NCI-H1092 treated with DMSO at 0.1 percent for 48 hours (cell line): ENCODE data around the gene MYO7A.

ENCODE experiments used
- DNase-seq: peaks from one replicate; lab custom pipeline; 2025; lab: John Stamatoyannopoulos, UW

MYO7A gene

DNA sequence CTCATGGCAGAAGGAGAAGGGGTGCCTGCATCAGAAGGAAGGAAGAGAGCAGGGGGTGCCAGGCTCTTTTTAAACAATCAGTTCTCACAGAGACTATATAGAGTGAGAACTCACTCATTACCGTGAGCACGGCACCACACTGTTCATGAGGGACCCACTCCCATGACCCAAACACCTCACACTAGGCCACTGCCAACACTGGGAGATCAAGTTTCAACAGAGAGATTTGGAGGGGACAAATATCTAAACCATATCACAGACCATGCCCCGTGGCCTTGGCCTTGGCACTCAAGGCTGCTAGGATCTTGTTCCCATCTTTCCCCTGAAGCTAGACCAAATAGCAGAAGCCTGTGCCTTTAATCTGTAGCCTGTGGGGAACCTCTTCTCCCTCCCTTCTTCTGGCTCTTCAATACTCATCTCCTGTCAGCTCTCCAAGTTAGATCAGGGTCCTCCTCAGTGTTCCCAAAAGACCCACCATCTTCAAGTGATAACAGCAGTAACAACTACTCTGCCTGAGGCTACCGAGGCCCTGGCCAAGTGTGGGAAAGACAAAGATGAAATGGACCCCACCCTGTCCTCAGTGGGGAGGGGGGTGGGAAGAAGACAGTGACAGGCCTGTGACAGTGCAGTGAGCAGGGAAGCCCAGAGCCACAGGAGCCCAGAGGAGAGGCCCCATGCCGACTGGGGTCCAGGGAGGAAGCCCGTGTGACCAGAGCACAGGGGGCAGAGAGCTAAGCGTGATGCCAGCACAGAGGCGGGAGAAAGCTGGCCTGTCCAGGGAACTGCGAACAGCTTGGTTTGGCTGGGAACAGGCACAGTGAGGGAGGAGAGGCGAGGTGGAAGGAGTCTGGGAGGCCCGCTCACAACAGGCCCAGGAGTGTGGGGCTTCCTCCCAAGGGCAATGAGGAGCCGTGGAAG, 72.6 kb downstream of the MYO7A start:
- DNase-seq = no peak

DNA sequence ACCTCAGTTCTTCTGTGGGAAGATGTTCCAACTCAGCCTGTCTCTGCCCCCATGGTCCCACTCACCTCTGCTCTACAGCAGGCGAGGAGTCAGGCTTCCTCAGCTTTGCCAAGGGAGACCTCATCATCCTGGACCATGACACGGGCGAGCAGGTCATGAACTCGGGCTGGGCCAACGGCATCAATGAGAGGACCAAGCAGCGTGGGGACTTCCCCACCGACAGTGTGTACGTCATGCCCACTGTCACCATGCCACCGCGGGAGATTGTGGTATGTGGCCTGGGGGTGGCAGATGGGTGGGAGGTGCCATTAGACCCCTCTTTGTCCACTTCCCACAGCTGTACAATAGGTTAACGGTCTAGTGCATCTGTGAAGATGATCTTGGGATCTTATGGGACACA, 73.3 kb downstream of the MYO7A start:
- DNase-seq = no peak

DNA sequence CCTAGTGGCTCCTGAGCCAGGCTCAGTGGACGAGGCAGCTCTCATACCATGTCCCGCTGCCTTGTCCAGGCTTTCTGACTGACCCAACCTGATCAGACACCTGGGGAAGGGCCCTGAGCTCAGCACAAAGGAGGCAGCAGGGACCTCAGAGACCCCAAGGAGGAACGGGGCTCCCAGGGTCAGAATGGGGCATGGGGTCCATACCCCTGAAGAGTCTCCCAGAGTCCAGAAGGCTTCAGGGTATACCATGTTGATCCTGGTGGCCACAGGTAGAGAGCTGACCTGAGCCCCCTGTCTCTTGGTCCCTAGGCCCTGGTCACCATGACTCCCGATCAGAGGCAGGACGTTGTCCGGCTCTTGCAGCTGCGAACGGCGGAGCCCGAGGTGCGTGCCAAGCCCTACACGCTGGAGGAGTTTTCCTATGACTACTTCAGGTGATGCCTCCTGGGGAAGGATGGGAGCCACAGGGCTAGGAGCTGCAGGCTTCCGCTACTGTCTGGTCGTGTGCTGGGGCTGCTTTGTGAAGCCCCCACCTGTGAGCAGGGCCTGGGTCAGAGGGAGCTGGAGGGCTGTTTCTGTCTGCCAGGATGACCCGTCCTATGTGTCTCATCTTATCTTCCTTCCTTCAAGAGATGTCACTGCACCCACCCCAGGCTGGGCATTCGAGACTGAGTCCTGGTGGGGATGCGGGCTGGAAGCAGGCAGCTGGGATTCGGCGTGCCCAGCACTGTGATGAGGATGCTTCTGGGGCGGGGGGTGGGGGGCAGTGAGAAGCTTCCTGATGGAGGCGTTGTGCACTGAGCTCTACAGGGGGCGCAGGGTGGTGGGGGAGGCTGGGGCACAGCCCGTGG, 74.2 kb downstream of the MYO7A start:
- DNase-seq = no peak

DNA sequence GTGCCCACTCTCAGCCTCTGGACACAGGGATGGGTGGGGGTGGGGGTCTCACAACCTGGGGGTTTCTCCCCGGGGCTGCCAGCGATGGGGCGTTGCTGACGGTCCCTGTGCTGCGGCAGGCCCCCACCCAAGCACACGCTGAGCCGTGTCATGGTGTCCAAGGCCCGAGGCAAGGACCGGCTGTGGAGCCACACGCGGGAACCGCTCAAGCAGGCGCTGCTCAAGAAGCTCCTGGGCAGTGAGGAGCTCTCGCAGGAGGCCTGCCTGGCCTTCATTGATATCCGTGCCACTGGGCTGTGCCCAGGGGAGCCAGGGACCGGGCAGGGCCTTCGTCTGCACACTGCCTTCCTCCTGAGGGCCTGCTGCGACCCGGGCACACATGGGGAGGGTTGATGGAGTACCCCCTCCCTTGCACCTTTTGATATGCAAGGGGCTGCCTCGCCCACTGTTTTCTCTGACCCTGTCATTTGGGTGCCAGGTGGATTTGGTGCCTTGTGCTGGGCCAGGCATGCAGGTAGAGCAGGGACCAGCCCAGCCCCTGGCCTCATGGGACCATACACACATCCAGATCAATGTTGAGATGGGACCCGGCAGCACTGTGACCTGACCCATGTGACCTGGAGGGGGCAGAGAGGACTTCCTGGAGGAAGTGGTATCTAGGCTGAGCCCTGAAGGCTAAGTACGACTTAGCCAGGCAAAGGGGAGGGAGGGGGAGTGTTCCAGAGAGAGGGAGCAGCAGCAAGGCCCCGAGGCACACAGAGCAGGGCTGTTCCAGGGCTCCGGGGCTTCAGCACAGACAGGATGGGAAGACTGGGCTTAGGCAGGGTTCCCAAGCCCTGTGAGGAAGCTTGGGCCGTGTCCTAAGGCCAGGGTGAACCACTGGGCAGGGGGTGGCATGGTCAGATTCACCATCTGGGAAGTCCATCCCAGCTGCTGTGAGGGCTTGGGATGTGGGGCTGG, 75.2 kb downstream of the MYO7A start:
- DNase-seq = no peak

DNA sequence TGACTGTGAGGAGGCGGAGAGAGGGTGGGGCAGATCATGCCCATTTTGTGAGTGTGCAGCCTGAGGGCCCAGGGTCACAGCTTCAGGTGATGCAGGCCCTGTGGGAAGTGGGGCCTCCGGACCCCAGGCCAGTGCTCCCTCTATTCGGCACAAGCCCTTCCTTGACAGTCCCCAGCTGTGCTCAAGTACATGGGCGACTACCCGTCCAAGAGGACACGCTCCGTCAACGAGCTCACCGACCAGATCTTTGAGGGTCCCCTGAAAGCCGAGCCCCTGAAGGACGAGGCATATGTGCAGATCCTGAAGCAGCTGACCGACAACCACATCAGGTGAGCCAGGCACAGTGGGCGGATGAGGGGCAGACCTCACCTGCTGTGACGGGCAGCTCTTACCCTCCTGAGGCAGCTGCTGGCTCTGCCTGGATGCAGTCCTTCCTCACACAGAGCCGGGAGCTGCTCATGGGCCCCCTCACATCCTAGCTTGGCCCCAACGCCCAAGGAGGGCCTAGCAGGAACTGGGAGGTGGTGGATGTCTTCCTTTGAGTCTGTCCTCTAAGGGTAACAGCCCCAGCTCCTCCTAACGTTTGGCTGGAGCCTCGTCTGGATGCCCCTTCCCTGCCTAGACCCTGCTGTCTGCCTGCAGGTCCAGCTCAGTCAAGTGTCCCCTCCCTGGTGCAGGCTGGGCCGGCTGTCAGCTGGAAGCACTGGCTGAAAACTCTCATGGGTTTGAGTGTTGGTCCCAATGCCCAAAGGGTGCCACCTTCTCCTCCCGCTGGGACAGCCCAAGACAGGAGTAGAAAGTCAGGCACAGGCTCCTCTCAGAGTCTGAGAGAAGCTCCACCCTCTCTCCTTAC, 76.1 kb downstream of the MYO7A start:
- no peak for DNase-seq

DNA sequence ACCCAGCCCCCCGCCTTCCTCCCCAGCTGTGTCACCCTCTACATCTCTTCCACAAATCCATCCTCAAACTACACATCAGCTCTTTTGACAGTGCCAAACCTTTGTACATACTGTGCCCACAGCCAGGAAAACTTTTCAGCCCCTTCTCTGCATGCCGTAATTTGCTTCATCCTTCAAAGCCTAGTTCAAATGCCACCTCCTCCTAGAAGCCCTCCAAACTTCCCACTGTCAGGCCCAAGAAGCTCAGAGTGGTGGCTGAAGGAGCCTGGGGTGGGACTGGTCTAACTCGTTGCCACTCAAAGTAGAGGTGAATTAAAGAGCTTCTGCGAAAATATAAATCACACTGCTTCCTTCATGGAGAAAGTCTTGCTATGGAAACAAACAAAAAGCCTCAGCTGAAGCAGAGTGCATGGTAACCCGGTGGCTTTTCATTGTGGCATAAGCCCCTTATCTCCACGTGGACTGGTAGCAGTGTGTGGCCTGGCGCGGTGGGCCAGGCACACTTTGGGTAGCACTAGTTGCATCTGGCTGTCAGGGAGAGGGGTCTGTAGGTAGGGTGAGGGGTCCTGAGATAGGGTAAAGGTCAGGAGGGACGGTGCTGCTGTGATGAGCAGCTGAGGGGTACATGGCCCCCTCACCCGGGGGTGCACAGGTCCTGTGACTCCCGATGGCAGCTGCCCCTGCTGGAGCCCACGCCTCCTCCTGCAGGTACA, 76.9 kb downstream of the MYO7A start:
- no peak for DNase-seq

DNA sequence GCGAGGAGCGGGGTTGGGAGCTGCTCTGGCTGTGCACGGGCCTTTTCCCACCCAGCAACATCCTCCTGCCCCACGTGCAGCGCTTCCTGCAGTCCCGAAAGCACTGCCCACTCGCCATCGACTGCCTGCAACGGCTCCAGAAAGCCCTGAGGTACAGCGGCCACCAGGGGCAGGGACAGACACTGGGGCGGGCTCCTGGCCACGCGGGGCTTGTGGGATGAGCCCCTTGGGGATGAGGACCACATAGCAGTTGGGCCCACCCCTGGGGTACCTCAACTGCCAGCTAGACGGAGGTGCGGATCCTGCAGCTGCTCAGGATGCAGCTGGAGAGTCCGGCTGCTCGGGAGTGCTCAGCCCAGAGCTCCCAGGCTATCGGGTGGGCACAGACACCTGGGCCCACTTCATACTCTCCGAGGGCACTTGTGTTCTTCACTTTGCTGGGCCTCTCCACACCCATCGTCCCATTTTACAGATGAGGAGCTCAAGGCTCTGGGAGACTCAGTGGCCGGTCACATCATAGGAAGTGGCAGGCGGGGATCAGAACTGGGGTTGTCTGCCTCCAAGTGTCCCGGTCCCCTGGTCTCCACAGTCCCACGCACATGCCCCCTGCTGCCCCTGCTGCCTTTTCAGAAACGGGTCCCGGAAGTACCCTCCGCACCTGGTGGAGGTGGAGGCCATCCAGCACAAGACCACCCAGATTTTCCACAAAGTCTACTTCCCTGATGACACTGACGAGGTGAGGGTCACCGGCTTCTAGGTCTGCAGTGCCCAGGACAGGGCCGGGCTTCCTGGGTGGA, 77.6 kb downstream of the MYO7A start:
- DNase-seq = no peak

DNA sequence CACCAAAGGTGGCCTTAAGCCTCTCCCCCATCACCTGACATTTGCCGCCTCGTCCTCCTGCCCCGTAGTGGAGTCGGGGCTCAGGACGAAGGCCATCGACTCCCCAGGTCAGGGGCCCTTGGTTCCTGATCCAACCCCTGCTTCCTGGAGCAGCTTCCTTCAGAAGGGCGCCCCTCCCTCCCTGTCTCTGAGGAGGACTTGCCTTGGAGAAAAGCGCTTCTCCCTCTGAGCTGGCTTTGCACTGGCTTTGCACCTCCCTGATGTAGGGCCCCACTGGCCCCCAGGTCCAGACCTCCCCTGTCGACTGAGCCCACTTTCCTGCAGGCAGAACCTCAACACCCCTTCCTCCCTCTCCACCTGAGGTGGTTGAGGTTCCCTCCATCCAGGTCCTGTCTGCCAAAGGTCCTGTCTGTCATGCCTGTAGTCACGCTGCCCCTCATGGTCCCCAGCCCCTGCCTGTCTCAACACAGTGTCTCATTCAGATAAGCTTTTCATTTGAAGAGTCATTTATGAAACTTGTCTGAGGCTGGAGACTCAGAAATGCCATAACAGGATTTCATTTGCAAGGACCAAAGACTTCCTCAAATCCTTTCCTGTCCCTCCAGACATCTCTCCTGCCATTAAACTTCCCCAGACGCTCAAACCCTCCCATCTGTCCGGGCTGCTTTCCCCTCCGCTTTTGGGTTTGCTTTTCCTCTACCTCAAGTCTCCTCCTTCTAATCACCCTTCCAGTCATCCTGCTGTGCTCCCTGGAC, 78.4 kb downstream of the MYO7A start:
- no peak for DNase-seq

DNA sequence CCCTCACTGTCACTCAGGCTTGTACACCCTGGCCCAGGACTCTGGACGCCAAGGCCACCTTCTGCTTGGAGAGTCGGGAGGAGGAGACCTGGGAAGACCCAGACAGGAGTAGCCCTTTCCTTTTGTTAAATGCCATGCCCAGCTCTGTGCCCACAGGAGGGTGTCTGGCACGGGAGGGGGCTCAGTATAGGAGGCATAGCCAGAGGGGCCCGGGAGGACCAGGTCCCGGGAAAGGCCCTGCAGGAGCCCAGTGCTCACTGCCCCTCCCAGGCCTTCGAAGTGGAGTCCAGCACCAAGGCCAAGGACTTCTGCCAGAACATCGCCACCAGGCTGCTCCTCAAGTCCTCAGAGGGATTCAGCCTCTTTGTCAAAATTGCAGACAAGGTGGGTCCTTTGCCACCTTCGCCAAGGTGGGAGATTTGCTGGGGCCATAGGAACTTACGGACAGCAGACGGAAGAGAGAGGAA, 79.0 kb downstream of the MYO7A start:
- no peak for DNase-seq

DNA sequence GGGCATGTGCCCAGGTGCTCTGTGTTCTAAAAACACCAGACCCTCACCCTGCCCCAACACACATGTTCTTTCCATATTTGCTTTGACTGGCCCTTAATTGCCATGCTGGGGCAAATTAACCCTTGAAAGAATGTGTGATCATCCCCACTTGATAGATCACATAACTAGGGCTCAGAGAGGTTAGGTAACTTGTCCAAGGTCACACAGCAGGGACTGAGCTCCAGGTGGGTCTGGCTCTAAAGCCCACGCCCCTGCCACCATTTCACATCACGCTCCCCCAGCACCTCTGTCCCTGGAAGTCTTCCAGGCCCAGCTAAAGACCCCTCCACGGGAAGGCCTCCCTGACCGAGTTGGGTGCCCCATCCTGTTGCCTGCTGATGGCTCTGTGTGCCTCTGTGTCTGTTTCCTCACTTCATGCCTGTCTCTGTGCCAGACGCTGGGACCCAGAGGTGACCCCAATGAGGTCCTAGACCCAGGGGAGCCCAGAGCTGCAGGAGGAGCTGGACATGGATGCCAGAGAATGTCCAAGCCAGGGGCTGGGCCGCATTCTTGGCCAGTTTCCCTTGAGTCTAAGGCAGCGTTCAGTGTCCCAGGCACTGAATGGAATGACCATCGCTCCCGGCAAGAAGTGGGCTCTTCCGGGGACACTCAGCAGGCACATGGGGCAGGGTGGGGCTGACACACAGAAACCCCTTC, 79.7 kb downstream of the MYO7A start:
- DNase-seq = no peak

DNA sequence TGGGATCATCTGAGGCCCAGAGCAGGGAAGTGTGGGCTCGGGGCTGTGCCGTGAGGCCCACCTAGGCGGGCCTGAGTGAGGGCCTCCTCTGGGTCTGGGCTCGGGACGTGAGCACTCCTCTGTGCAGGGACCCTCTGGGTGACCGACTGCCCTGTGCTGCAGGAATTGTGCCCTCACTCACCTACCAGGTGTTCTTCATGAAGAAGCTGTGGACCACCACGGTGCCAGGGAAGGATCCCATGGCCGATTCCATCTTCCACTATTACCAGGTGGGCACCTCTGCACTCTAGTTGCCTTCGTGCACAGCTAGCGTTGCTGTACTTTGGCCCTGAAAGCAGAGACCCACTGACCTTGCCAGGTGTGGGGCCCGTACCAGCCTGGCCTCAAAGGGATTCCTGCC, 80.5 kb downstream of the MYO7A start:
- DNase-seq = no peak

DNA sequence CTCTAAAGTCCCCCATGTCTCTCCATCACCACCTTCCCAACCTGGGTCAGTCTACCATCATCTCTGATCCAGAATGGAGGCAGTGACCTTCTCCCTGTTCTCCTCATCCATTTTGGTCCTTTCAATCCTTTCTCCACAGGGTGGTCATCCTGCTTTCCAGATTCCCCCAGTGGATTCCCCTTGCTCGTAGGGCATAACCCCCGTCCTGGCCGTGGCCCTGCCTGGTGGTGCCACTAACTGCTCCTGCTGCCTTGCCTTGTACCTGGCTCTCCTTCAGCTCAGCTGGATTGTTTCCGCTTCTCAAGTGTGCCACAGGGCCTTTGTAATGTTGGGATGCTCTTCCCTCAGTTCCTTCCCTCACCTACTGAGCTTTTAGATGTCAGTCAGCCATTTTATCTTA, 81.6 kb downstream of the MYO7A start:
- no peak for DNase-seq

DNA sequence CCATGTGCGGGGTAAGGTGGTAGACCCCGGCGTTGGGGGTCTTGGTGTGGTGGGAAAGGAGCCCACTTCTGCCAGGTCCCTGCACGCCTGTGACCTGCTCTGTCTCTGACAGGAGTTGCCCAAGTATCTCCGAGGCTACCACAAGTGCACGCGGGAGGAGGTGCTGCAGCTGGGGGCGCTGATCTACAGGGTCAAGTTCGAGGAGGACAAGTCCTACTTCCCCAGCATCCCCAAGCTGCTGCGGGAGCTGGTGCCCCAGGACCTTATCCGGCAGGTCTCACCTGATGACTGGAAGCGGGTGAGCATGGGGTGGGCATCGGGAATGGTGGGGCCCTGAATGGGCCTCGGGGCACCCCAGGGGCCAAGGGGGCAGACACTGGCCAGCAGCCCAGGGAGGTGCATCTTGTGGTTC, 83.0 kb downstream of the MYO7A start:
- no peak for DNase-seq

DNA sequence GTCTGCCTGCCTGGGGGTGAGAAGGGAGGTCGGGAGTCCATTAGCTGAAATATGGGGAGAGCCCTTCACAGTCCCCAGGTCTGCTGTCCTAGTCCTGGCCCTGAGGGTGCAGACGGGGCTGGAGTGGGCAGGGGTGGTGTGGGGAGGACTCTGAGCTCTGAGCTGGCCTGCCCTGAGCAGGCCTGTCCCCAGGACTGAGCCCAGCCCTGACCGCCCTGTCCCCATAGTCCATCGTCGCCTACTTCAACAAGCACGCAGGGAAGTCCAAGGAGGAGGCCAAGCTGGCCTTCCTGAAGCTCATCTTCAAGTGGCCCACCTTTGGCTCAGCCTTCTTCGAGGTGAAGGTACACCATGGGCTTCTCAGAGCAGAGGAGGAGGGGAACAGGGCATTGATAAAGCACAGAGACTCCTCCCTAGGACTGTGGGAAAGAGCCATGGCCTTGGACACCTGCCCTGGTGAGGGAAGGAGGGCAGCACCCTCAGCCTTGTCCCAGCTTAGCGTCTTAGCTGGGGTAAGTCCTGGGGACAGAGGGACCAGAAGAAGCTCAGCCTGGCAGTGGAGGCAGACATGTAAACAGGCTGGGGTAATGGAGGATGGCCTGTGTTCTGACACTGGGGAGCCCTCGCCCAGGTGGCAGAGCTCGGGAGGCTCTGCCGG, 83.7 kb downstream of the MYO7A start:
- no peak for DNase-seq

DNA sequence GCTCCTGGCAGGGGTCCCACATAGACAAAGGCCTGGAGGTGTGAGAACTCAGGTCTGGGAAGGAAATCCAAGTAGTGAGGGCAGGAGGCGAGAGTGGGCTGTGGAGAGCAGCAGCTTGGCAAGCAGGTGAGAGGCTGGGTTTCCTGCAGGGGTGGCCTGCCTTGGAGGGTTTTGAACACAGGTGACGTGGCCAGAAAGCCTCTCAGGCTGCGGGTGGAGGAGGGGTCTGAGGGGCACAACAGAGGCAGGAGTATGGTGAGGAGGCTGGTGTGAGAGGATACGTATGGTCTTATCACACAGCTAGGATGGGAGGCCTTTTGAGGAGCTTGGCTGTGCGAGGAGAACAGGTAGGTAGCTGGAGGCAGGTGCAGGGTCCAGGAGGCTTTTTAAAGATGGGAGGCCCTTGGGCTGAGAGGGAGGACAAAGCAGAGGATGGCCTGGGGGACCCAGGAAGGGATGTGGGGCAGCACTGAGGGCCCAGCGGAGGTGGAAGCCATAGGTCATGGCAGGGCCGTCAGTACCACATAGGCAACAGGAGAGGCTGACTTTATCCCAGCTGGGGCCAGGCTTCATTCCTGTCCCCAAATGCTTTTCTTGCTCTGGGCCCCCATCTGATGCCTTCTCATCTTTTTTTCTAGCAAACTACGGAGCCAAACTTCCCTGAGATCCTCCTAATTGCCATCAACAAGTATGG, 84.4 kb downstream of the MYO7A start:
- DNase-seq = no peak

DNA sequence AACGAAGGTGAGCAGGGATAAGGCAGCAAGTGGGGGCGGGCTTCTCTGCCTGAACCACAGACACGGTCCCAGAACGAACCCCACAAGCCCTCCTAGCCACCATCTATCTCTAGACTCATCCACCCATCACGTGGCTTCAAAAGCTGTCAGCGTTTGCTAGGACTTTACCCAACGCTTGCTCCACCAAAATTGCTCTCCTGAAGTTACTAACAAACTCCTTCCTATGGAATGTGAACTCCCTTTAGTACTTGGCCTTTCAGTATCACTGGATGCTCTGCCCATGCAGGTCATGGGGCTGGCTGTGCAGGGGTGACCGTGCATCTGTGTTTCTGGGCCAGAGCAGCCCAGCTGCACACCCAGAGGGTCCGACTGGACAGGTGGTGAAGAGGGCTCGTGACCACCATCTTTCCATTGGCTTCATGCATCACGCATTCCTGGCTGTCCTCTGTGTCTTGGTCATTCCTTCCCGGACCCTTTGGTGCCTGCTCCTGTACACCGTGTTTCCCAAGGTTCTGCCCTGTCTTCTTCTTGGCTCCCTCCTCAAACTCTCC, 85.1 kb downstream of the MYO7A start:
- no peak for DNase-seq
